ENCODE measurements around the gene TAPBP. TPM values are rescaled to one million over a fixed set of nuclear protein-coding genes. Genes with fewer than 3 reads are reported as not detected.

The TAPBP gene
- total RNA-seq, 1 experiment from 2014 or later = 28.2 TPM

DNA sequence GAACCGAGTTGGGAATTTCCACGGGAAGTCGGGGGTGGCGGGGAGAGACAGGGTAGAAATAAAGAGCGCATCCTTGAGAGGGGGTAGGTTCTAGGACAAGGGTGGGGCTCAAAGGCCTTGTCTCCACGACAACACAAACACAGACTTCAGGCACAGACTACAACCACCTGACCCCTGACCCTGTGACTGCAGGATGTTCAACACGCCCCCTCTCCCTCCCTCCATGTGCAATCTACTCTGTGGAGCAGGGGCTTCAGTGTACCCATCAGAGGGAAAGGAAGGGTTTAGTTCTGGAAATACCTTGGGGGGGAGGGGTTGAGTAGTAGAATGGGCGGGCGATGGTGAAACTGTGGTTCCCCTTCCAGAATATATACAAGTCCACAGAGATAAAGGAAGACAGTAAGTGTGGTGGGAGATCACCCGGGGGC is 651 bp upstream of the TAPBP start:
- Histone ChIP-seq H3K79me1 (ENCODE audit: insufficient read depth, low read depth, low read length, poor library complexity, severe bottlenecking) (no peaks in the 10 kb centered on the region), H3K18ac (ENCODE audit: insufficient read length, low read depth, low read length) (peak overlapping the region; percentile 39), H2AFZ (ENCODE audit: low read length) (no peak overlapping the region), H3K9me3 (ENCODE audit: control insufficient read depth, low read depth, low read length) (no peaks in the 10 kb centered on the region), H2AK5ac (ENCODE audit: insufficient read length, low read length) (no peak overlapping the region), H3K9ac (ENCODE audit: extremely low read depth, insufficient read length, low read length) (no peak overlapping the region), H2BK20ac (ENCODE audit: low read depth, low read length, poor library complexity, severe bottlenecking) (no peak overlapping the region), H2BK120ac (ENCODE audit: low read depth, low read length, poor library complexity, severe bottlenecking) (no peak overlapping the region), H3K4me1 (ENCODE audit: insufficient read depth, low read length) (no peaks in the 10 kb centered on the region), H3K23me2 (ENCODE audit: insufficient read length, low read depth, low read length, poor library complexity, severe bottlenecking) (peaks cover 31% of the 10 kb centered on the region), H3K56ac (ENCODE audit: insufficient read length, low read depth, low read length) (no peak overlapping the region), H4K8ac (replicated peaks; ENCODE audit: insufficient read length, low read depth, low read length) (no peak overlapping the region), H3K79me2 (ENCODE audit: insufficient read depth, low read length) (no peaks in the 10 kb centered on the region; the same call in 1 of the 2 replicates), H3T11ph (ENCODE audit: low read length) (no peak overlapping the region), H3K4me2 (ENCODE audit: insufficient read depth, insufficient read length, low read length) (peak overlapping the region; percentile 92), H2BK12ac (ENCODE audit: insufficient read length, low read depth, low read length) (no peak overlapping the region), H3K27me3 (ENCODE audit: insufficient read depth, low read length) (no peaks in the 10 kb centered on the region), H2BK15ac (ENCODE audit: low read depth, low read length) (no peak overlapping the region), H4K5ac (ENCODE audit: insufficient read length, low read depth, low read length) (no peak overlapping the region), H4K91ac (ENCODE audit: insufficient read length, low read depth, low read length) (no peak overlapping the region), H4K20me1 (ENCODE audit: control insufficient read depth, insufficient read depth, insufficient read length) (no peaks in the 10 kb centered on the region), H3K4ac (ENCODE audit: low read depth, low read length) (no peak overlapping the region), H3K14ac (ENCODE audit: insufficient read depth, low read length) (peak overlapping the region; percentile 49; the same call in 1 of the 2 replicates), H2BK5ac (ENCODE audit: insufficient read length, low read length) (no peak overlapping the region), H3K27ac (ENCODE audit: insufficient read length, low read depth, low read length) (no peak overlapping the region), H3K23ac (ENCODE audit: insufficient read length, low read depth, low read length) (no peak overlapping the region)
- Mint-ChIP-seq H3K27me3 (ENCODE audit: low read depth) (no peaks in the 10 kb centered on the region; the same call in 1 of the 2 replicates), H3K36me3 (ENCODE audit: insufficient read depth in 1 of 3, low read depth in 3 of 3) (peaks cover 7 to 27% (median 19%) of the 10 kb centered on the region in 3 experiments; a peak in 6 of 7 replicates), H3K4me3 (peak overlapping the region; percentile 83 to 97), H3K9me3 (no peaks in the 10 kb centered on the region), H3K4me1 (peaks cover 42 to 46% of the 10 kb centered on the region in 2 experiments), H3K27ac (peak overlapping the region in 1 of 3 experiments; percentile 68; a peak in 1 of 7 replicates)
- TF ChIP-seq, protein P1, sequence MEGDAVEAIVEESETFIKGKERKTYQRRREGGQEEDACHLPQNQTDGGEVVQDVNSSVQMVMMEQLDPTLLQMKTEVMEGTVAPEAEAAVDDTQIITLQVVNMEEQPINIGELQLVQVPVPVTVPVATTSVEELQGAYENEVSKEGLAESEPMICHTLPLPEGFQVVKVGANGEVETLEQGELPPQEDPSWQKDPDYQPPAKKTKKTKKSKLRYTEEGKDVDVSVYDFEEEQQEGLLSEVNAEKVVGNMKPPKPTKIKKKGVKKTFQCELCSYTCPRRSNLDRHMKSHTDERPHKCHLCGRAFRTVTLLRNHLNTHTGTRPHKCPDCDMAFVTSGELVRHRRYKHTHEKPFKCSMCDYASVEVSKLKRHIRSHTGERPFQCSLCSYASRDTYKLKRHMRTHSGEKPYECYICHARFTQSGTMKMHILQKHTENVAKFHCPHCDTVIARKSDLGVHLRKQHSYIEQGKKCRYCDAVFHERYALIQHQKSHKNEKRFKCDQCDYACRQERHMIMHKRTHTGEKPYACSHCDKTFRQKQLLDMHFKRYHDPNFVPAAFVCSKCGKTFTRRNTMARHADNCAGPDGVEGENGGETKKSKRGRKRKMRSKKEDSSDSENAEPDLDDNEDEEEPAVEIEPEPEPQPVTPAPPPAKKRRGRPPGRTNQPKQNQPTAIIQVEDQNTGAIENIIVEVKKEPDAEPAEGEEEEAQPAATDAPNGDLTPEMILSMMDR (conservative IDR thresholded peaks at IDR 0.05) = no peak
- DNase-seq = peak; percentile 77
- WGBS (ENCODE audit: extremely low coverage, insufficient read length, low lambda C conversion rate) = no CpG with 5 or more reads among the region's 10 CpGs

All from H9 (cell line).